ENCODE data around the gene GNRHR.
"Not testable (repeated sequence)": the region's sequence is repeated elsewhere in the genome, so short reads cannot be mapped to it uniquely, and the experiment has no call there.

Gene GNRHR

GRCh38 chr4:67754288-67754687 is at the start of gene GNRHR:
Gene GNRHR, minus strand, starts transcription at chr4:67754388. Its CDS starts 53 bp downstream, at chr4:67754335.
- no peak for DNase-seq (ENCODE audit: low read depth)

GRCh38 chr4:67796810-67797209 is 42.6 kb upstream of the GNRHR start:
- DNase-seq (ENCODE audit: low read depth) = no peak

GRCh38 chr4:67790721-67791120 is 36.5 kb upstream of the GNRHR start:
- no peak for DNase-seq (ENCODE audit: low read depth)

GRCh38 chr4:67787311-67787710 is 33.1 kb upstream of the GNRHR start:
- DNase-seq (ENCODE audit: low read depth) = no peak

- no peak for DNase-seq (ENCODE audit: low read depth)
Measured at GRCh38 chr4:67785528-67785927, 31.3 kb upstream of the GNRHR start.

GRCh38 chr4:67779631-67780030 is 25.4 kb upstream of the GNRHR start:
- DNase-seq (ENCODE audit: low read depth) = no peak

GRCh38 chr4:67776746-67777145 is 22.6 kb upstream of the GNRHR start:
- no peak for DNase-seq (ENCODE audit: low read depth)

- DNase-seq (ENCODE audit: low read depth) = no peak
Measured at GRCh38 chr4:67770422-67770821, 16.2 kb upstream of the GNRHR start.

GRCh38 chr4:67765928-67766327 is 11.7 kb upstream of the GNRHR start:
- DNase-seq (ENCODE audit: low read depth) = no peak

GRCh38 chr4:67765401-67765800 is 11.2 kb upstream of the GNRHR start:
- no peak for DNase-seq (ENCODE audit: low read depth)

GRCh38 chr4:67764183-67764582 is 10.0 kb upstream of the GNRHR start:
- DNase-seq (ENCODE audit: low read depth) = no peak

GRCh38 chr4:67762086-67762485 is 7.9 kb upstream of the GNRHR start:
- DNase-seq (ENCODE audit: low read depth) = no peak

- DNase-seq (ENCODE audit: low read depth) = not testable (repeated sequence)
Measured at GRCh38 chr4:67756991-67757390, 2.8 kb upstream of the GNRHR start.

- DNase-seq (ENCODE audit: low read depth) = no peak
Measured at GRCh38 chr4:67755974-67756373, 1.8 kb upstream of the GNRHR start.

- no peak for DNase-seq (ENCODE audit: low read depth)
Measured at GRCh38 chr4:67751260-67751659, 2.9 kb downstream of the GNRHR start.

GRCh38 chr4:67750691-67751090 is 3.5 kb downstream of the GNRHR start:
- DNase-seq (ENCODE audit: low read depth) = no peak

GRCh38 chr4:67749286-67749685 is 4.9 kb downstream of the GNRHR start:
- DNase-seq (ENCODE audit: low read depth) = no peak

GRCh38 chr4:67746797-67747495 is 7.2 kb downstream of the GNRHR start:
- no peak for DNase-seq (ENCODE audit: low read depth)

GRCh38 chr4:67744561-67745283 is 9.5 kb downstream of the GNRHR start:
- DNase-seq (ENCODE audit: low read depth) = no peak

- DNase-seq (ENCODE audit: low read depth) = no peak
Measured at GRCh38 chr4:67743194-67743593, 11.0 kb downstream of the GNRHR start.

- no peak for DNase-seq (ENCODE audit: low read depth)
Measured at GRCh38 chr4:67736262-67736661, 17.9 kb downstream of the GNRHR start.

- no peak for DNase-seq (ENCODE audit: low read depth)
Measured at GRCh38 chr4:67735325-67735724, 18.9 kb downstream of the GNRHR start.

GRCh38 chr4:67730511-67730910 is 23.7 kb downstream of the GNRHR start:
- DNase-seq (ENCODE audit: low read depth) = not testable (repeated sequence)

All from activated T-helper 9 cell treated with anti-CD3 and anti-CD28 coated beads, Interleukin-2, amount 50 U/mL, for 16 hours (primary cell).